Calu3 (cell line): ENCODE results near the gene COL5A1. TPM values are rescaled to one million over a fixed set of nuclear protein-coding genes. Genes with fewer than 3 reads are reported as not detected.

Experiments used
- BruUV-seq: library from RNA; stranded (reverse); fragments of 400-500 nt; replicated peaks from 2 replicates; lab custom pipeline; 2021; lab: Mats Ljungman, UMichigan
- CTCF ChIA-PET: fragments of 300-600 bp; sonication (Branson Sonifier 250); formaldehyde crosslinking; loops from one replicate; lab custom pipeline; 2022; ENCODE audit warnings: antibody characterized with exemption; lab: Charles Lee
- DNase-seq: peaks from one replicate; pipeline ENCODE4 v3.0.0; 2022
- H3K27ac Mint-ChIP-seq: one replicate; pipeline ENCODE4 v1.8.0; 2022; ENCODE audit warnings: mixed read lengths; ENCODE audit not compliant: unreplicated experiment
- H3K27me3 Mint-ChIP-seq: one replicate; pipeline ENCODE4 v1.8.0; 2022; ENCODE audit warnings: mixed read lengths; ENCODE audit not compliant: unreplicated experiment
- H3K36me3 Mint-ChIP-seq: one replicate; pipeline ENCODE4 v1.8.0; 2022; ENCODE audit warnings: mild to moderate bottlenecking, moderate library complexity, mixed read lengths; ENCODE audit not compliant: insufficient read depth, unreplicated experiment
- H3K4me1 Mint-ChIP-seq: one replicate; pipeline ENCODE4 v1.8.0; 2022; ENCODE audit warnings: mild to moderate bottlenecking, low read depth, mixed read lengths; ENCODE audit not compliant: unreplicated experiment
- H3K4me3 Mint-ChIP-seq: one replicate; pipeline ENCODE4 v1.8.0; 2022; ENCODE audit warnings: mild to moderate bottlenecking, low read depth, moderate library complexity, mixed read lengths; ENCODE audit not compliant: unreplicated experiment
- H3K9me3 Mint-ChIP-seq: one replicate; pipeline ENCODE4 v1.8.0; 2022; ENCODE audit warnings: low read depth, mixed read lengths; ENCODE audit not compliant: unreplicated experiment
- CTCF ChIP-seq: fragments of 200-600 bp; IDR thresholded peaks from one replicate; pipeline ENCODE4 v1.8.0; 2022; ENCODE audit warnings: antibody characterized with exemption; ENCODE audit not compliant: unreplicated experiment
- intact Hi-C: fragments of 100-400 bp; cut with micrococcal nuclease; formaldehyde crosslinking; loops from one replicate; pipeline ENCODE4 v1.10.0; 2022; ENCODE audit not compliant: unreplicated experiment
- total RNA-seq: library from RNA; stranded (reverse); gene quantifications from 2 replicates; pipeline ENCODE4 v1.2.3, GENCODE V29; 2022

Gene COL5A1
- total RNA-seq, 1 experiment from 2014 or later: not detected

- DNase-seq: peak; percentile 57
- H3K9me3 Mint-ChIP-seq: no peaks in the 10 kb centered on the region
- no peaks in the 10 kb centered on the region for H3K36me3 Mint-ChIP-seq
- H3K4me1 Mint-ChIP-seq: no peaks in the 10 kb centered on the region
- no peak overlapping the region for H3K27ac Mint-ChIP-seq
- no TSS peak for BruUV-seq
- TF ChIP-seq CTCF: no peak
- H3K4me3 Mint-ChIP-seq: no peak overlapping the region
- intact Hi-C loops: no loop called here
- CTCF ChIA-PET: interaction anchor here (1.0 kb wide), 1 partner anchor 240 kb away, joined by 4 read pairs; no protein-coding TSS in a partner anchor
- H3K27me3 Mint-ChIP-seq: no peaks in the 10 kb centered on the region
Observed at GRCh38 chr9:134689321-134690181, 47.9 kb downstream of the COL5A1 start.

- BruUV-seq: no TSS peak
- no peak overlapping the region for H3K27ac Mint-ChIP-seq
- H3K4me1 Mint-ChIP-seq: no peaks in the 10 kb centered on the region
- intact Hi-C loops: no loop called here
- no peak for DNase-seq
- TF ChIP-seq CTCF: no peak
- H3K27me3 Mint-ChIP-seq: no peaks in the 10 kb centered on the region
- CTCF ChIA-PET: no interaction called here
- H3K36me3 Mint-ChIP-seq: no peaks in the 10 kb centered on the region
- H3K9me3 Mint-ChIP-seq: no peaks in the 10 kb centered on the region
- H3K4me3 Mint-ChIP-seq: no peak overlapping the region
Observed at GRCh38 chr9:134690301-134690751, 48.7 kb downstream of the COL5A1 start.

- no peak overlapping the region for H3K27ac Mint-ChIP-seq
- intact Hi-C loops: no loop called here
- CTCF ChIA-PET: interaction anchor here (0.5 kb wide), 1 partner anchor 514 kb away, joined by 3 read pairs; no protein-coding TSS in a partner anchor
- H3K36me3 Mint-ChIP-seq: no peaks in the 10 kb centered on the region
- no TSS peak for BruUV-seq
- DNase-seq: no peak
- no peaks in the 10 kb centered on the region for H3K9me3 Mint-ChIP-seq
- TF ChIP-seq CTCF: no peak
- no peaks in the 10 kb centered on the region for H3K27me3 Mint-ChIP-seq
- H3K4me3 Mint-ChIP-seq: no peak overlapping the region
- H3K4me1 Mint-ChIP-seq: no peaks in the 10 kb centered on the region
Observed at GRCh38 chr9:134690946-134691694, 49.5 kb downstream of the COL5A1 start.

- no peaks in the 10 kb centered on the region for H3K4me1 Mint-ChIP-seq
Observed at GRCh38 chr9:134691695-134692572, 50.3 kb downstream of the COL5A1 start.

More at GRCh38 chr9:134691695-134692572, 50.3 kb downstream of the COL5A1 start:
- Mint-ChIP-seq H3K27me3 (no peaks in the 10 kb centered on the region), H3K4me3 (no peak overlapping the region), H3K27ac (no peak overlapping the region), H3K9me3 (no peaks in the 10 kb centered on the region), H3K36me3 (no peaks in the 10 kb centered on the region)
- no peak for TF ChIP-seq CTCF
- BruUV-seq: no TSS peak
- CTCF ChIA-PET: interaction anchor here (0.5 kb wide), 1 partner anchor 515 kb away, joined by 3 read pairs; no protein-coding TSS in a partner anchor
- intact Hi-C loops: no loop called here
- DNase-seq: no peak
